ENCODE measurements around the gene PPP1R7.

The PPP1R7 gene

DNA sequence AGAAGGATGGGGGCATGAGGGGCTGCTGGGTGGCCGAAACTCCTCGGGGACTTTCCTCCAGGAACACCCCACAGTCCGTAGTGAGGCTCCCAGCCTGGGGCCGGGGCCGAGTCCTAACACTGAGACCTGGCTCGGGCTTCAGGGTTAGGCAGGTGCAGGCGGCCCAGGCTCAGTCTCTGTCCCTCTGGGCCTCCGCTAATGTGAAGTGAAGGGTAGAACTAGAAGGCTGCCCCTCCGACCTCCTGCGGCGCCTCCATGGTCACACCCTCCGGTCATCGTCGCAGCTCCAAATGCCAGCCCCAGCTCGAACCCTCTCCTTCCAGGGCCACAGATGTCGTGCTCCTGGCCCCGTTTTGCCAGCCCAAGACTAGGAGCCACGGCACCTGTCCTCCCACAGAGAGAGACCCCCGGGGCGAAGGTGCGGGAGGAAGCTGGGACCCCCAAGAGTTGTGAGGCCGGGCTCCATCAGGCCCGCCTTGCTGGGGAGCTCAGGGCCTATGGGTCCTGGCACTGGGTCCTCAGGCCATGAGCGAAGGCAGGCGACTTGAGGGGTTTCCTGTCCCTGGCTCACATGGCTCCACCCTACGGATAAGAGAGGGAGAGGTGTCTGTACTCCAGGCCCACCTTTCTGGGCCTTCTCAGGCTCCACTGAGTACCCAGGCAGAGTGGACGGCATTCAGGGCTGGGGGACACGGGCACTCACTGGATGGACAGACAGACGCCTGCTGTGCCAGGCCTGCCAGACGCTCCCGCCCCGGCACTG is 39.0 kb downstream of the PPP1R7 start:
- no peak overlapping the region for H3K4me2 ChIP-seq
- no peak overlapping the region for H2AFZ ChIP-seq (ENCODE audit: low read depth)
- H3K9ac ChIP-seq, result no peak overlapping the region
- no peak overlapping the region for H3K27ac ChIP-seq
- TF ChIP-seq CTCF (conservative IDR thresholded peaks at IDR 0.05; ENCODE audit: low read depth, low read length), result no peak
- H4K20me1 ChIP-seq (ENCODE audit: insufficient read depth), result no peaks in the 10 kb centered on the region
- H3K79me2 ChIP-seq (ENCODE audit: insufficient read depth, low read depth), result no peaks in the 10 kb centered on the region
- H3K4me1 ChIP-seq (ENCODE audit: low read depth, poor library complexity, severe bottlenecking), result no peaks in the 10 kb centered on the region
- no peak overlapping the region for H3K4me3 ChIP-seq (IDR thresholded peaks at IDR 0.05; ENCODE audit: insufficient read depth, low read depth, low read length)
- H3K36me3 ChIP-seq (ENCODE audit: insufficient read depth), result no peaks in the 10 kb centered on the region
- H3K27me3 ChIP-seq (ENCODE audit: insufficient read depth, low read depth), result 0 out of 2 replicates have a peak, but pooled peaks cover 4% of the 10 kb centered on the region

DNA sequence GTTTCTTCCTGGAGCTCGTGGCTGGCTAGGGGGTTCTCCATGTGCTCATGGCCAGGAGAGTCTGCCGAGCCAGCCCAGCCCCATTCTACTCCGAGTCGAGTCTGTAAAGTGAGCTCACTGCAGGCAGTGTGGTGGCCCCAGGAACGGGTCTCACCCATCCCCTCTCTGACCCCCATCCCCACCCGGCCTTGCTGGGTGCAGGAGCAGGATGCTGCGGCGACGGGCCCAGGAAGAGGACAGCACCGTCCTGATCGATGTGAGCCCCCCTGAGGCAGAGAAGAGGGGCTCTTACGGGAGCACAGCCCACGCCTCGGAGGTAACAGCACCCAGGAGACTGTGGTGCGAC is 39.6 kb downstream of the PPP1R7 start:
- TF ChIP-seq CTCF (conservative IDR thresholded peaks at IDR 0.05; ENCODE audit: low read depth, low read length), result no peak
- Histone ChIP-seq H3K4me3 (IDR thresholded peaks at IDR 0.05; ENCODE audit: insufficient read depth, low read depth, low read length) (no peak overlapping the region), H3K27ac (no peak overlapping the region), H3K27me3 (ENCODE audit: insufficient read depth, low read depth) (0 out of 2 replicates have a peak, but pooled peaks cover 4% of the 10 kb centered on the region), H3K4me2 (no peak overlapping the region), H3K4me1 (ENCODE audit: low read depth, poor library complexity, severe bottlenecking) (no peaks in the 10 kb centered on the region), H3K36me3 (ENCODE audit: insufficient read depth) (no peaks in the 10 kb centered on the region), H2AFZ (ENCODE audit: low read depth) (no peak overlapping the region), H3K79me2 (ENCODE audit: insufficient read depth, low read depth) (no peaks in the 10 kb centered on the region), H4K20me1 (ENCODE audit: insufficient read depth) (no peaks in the 10 kb centered on the region), H3K9ac (no peak overlapping the region)

- Histone ChIP-seq H4K20me1 (ENCODE audit: insufficient read depth) (no peaks in the 10 kb centered on the region), H3K27ac (no peak overlapping the region), H3K4me1 (ENCODE audit: low read depth, poor library complexity, severe bottlenecking) (no peaks in the 10 kb centered on the region), H3K4me3 (IDR thresholded peaks at IDR 0.05; ENCODE audit: insufficient read depth, low read depth, low read length) (no peak overlapping the region), H3K27me3 (ENCODE audit: insufficient read depth, low read depth) (0 out of 2 replicates have a peak, but pooled peaks cover 4% of the 10 kb centered on the region), H3K36me3 (ENCODE audit: insufficient read depth) (no peaks in the 10 kb centered on the region), H2AFZ (ENCODE audit: low read depth) (no peak overlapping the region), H3K79me2 (ENCODE audit: insufficient read depth, low read depth) (no peaks in the 10 kb centered on the region), H3K4me2 (no peak overlapping the region), H3K9ac (no peak overlapping the region)
- TF ChIP-seq CTCF (conservative IDR thresholded peaks at IDR 0.05; ENCODE audit: low read depth, low read length), result no peak
Measured at GRCh38 chr2:241190291-241190981, 40.2 kb downstream of the PPP1R7 start.

DNA sequence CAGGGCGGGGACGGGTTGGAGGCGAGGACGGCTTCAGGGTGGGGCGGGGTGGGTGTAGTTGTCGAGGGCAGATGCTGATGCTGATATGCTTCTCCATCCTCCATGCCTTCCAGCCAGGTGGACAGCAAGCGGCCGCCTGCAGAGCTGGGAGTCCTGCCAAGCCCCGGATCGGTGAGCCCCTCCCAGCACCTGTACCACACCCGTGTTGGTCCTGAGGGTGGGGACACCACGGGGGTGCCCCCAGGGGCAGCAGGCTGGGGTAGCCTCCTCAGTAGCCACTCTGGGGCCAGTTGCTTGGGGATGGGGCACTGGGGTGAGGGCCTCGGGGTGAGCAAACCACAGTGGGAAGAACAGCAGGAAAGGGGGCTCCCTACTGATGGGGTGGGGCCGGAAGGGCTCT is 40.8 kb downstream of the PPP1R7 start:
- no peak overlapping the region for H3K27ac ChIP-seq
- no peaks in the 10 kb centered on the region for H3K36me3 ChIP-seq (ENCODE audit: insufficient read depth)
- no peak overlapping the region for H3K9ac ChIP-seq
- H3K4me3 ChIP-seq (IDR thresholded peaks at IDR 0.05; ENCODE audit: insufficient read depth, low read depth, low read length), result no peak overlapping the region
- H3K4me2 ChIP-seq, result no peak overlapping the region
- H3K4me1 ChIP-seq (ENCODE audit: low read depth, poor library complexity, severe bottlenecking), result no peaks in the 10 kb centered on the region
- H3K79me2 ChIP-seq (ENCODE audit: insufficient read depth, low read depth), result no peaks in the 10 kb centered on the region
- no peak for TF ChIP-seq CTCF (conservative IDR thresholded peaks at IDR 0.05; ENCODE audit: low read depth, low read length)
- H3K27me3 ChIP-seq (ENCODE audit: insufficient read depth, low read depth), result 0 out of 2 replicates have a peak, but pooled peaks cover 4% of the 10 kb centered on the region
- no peak overlapping the region for H2AFZ ChIP-seq (ENCODE audit: low read depth)
- H4K20me1 ChIP-seq (ENCODE audit: insufficient read depth), result no peaks in the 10 kb centered on the region
